Measurements from ENCODE around the gene INTS6. TPM values are rescaled to one million over a fixed set of nuclear protein-coding genes. Genes with fewer than 3 reads are reported as not detected.

The INTS6 gene
- total RNA-seq, 1 experiment from 2014 or later: 27.2 TPM

DNA sequence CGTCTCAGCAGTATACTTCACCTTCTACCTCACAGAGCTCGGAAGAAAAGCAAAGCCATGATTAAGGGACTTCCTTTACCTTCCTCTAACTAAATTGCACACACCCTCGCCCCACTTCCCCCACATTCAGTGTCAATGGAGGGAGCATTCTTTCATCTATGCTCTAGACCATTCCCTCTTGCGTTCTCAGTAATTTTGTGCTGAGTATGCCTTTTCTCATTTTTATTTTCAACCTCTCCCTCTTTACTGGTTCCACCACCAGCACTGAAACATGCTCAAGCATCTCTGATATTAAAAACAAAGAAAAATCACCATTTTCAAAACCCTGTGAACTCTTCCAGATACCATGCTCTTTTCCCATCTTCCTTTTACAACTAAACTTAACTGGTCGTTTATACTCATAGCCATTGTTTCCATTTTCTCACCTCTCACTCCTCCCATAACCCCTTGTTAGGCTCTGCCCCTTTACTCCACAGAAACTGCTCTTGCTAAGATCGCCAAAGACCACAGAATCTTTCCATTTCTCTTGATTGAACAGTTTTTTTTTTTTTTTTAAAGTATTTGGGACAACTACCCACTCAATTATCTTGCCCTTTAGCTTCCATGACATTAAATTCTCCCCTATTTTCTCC lies 81.0 kb downstream of the INTS6 start (continued):
- TF ChIP-seq, protein P1, sequence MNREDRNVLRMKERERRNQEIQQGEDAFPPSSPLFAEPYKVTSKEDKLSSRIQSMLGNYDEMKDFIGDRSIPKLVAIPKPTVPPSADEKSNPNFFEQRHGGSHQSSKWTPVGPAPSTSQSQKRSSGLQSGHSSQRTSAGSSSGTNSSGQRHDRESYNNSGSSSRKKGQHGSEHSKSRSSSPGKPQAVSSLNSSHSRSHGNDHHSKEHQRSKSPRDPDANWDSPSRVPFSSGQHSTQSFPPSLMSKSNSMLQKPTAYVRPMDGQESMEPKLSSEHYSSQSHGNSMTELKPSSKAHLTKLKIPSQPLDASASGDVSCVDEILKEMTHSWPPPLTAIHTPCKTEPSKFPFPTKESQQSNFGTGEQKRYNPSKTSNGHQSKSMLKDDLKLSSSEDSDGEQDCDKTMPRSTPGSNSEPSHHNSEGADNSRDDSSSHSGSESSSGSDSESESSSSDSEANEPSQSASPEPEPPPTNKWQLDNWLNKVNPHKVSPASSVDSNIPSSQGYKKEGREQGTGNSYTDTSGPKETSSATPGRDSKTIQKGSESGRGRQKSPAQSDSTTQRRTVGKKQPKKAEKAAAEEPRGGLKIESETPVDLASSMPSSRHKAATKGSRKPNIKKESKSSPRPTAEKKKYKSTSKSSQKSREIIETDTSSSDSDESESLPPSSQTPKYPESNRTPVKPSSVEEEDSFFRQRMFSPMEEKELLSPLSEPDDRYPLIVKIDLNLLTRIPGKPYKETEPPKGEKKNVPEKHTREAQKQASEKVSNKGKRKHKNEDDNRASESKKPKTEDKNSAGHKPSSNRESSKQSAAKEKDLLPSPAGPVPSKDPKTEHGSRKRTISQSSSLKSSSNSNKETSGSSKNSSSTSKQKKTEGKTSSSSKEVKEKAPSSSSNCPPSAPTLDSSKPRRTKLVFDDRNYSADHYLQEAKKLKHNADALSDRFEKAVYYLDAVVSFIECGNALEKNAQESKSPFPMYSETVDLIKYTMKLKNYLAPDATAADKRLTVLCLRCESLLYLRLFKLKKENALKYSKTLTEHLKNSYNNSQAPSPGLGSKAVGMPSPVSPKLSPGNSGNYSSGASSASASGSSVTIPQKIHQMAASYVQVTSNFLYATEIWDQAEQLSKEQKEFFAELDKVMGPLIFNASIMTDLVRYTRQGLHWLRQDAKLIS (CRISPR knock-in tag; IDR thresholded peaks at IDR 0.05; ENCODE audit: borderline replicate concordance): no peak

DNA sequence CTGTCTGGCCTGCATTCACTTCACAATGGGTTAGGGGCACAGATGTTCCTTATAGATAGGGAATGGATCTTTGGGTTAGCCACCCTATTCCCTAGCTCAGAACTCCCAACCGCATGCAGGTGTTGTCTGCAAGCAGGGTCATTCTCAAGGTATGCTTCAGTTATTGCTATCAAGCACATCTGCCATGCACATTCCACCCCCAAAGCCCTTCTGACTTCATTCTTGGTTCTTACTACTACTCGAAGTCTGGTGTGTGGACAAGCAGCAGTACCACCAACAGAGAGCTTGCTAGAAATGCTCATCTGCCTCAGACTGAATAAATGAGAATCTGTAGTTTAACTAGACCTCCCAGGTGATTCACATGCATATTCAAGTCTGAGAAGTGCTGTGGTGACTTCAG lies 82.0 kb downstream of the INTS6 start:
- no peaks in the 10 kb centered on the region for H3K4me1 Mint-ChIP-seq
- H3K27me3 Mint-ChIP-seq (ENCODE audit: low read depth): no peaks in the 10 kb centered on the region
- TF ChIP-seq, protein P2, sequence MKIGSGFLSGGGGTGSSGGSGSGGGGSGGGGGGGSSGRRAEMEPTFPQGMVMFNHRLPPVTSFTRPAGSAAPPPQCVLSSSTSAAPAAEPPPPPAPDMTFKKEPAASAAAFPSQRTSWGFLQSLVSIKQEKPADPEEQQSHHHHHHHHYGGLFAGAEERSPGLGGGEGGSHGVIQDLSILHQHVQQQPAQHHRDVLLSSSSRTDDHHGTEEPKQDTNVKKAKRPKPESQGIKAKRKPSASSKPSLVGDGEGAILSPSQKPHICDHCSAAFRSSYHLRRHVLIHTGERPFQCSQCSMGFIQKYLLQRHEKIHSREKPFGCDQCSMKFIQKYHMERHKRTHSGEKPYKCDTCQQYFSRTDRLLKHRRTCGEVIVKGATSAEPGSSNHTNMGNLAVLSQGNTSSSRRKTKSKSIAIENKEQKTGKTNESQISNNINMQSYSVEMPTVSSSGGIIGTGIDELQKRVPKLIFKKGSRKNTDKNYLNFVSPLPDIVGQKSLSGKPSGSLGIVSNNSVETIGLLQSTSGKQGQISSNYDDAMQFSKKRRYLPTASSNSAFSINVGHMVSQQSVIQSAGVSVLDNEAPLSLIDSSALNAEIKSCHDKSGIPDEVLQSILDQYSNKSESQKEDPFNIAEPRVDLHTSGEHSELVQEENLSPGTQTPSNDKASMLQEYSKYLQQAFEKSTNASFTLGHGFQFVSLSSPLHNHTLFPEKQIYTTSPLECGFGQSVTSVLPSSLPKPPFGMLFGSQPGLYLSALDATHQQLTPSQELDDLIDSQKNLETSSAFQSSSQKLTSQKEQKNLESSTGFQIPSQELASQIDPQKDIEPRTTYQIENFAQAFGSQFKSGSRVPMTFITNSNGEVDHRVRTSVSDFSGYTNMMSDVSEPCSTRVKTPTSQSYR (CRISPR knock-in tag; IDR thresholded peaks at IDR 0.05): no peak
- TF ChIP-seq CREM (CRISPR knock-in tag; IDR thresholded peaks at IDR 0.05) (no peak), ZNF671 (CRISPR knock-in tag; IDR thresholded peaks at IDR 0.05) (no peak), FOXK1 (CRISPR knock-in tag; IDR thresholded peaks at IDR 0.05) (no peak), NR3C1 (CRISPR knock-in tag; conservative IDR thresholded peaks at IDR 0.05; ENCODE audit: low read depth) (no peak), NFE2L1 (CRISPR knock-in tag; IDR thresholded peaks at IDR 0.05) (no peak), CBFB (CRISPR knock-in tag; IDR thresholded peaks at IDR 0.05; ENCODE audit: low read depth) (no peak), PRRX2 (CRISPR knock-in tag; IDR thresholded peaks at IDR 0.05) (no peak), FOXJ3 (CRISPR knock-in tag; IDR thresholded peaks at IDR 0.05; ENCODE audit: borderline replicate concordance) (no peak), ZNF396 (CRISPR knock-in tag; IDR thresholded peaks at IDR 0.05; ENCODE audit: borderline replicate concordance) (no peak), SOX15 (CRISPR knock-in tag; IDR thresholded peaks at IDR 0.05) (no peak), NFYB (CRISPR knock-in tag; conservative IDR thresholded peaks at IDR 0.05; ENCODE audit: low read depth) (no peak), TP53 (CRISPR knock-in tag; IDR thresholded peaks at IDR 0.05) (no peak)
- TF ChIP-seq, protein P3, sequence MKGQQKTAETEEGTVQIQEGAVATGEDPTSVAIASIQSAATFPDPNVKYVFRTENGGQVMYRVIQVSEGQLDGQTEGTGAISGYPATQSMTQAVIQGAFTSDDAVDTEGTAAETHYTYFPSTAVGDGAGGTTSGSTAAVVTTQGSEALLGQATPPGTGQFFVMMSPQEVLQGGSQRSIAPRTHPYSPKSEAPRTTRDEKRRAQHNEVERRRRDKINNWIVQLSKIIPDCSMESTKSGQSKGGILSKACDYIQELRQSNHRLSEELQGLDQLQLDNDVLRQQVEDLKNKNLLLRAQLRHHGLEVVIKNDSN (CRISPR knock-in tag; IDR thresholded peaks at IDR 0.05): no peak
- DNase-seq (ENCODE audit: low spot score): no peak
- peak; percentile 36 for ATAC-seq
- no peak overlapping the region for H3K4me3 Mint-ChIP-seq
- H3K9me3 Mint-ChIP-seq: no peaks in the 10 kb centered on the region
- ChIA-PET POLR2A (no interaction called here), CTCF (interaction anchor here (1.2 to 2.7 kb wide), 4 partner anchors 84 to 427 kb away, joined by 3 to 7 read pairs (median 4); no protein-coding TSS in a partner anchor)
- no peak overlapping the region for H3K27ac Mint-ChIP-seq
- H3K36me3 Mint-ChIP-seq: peaks cover 34% of the 10 kb centered on the region

DNA sequence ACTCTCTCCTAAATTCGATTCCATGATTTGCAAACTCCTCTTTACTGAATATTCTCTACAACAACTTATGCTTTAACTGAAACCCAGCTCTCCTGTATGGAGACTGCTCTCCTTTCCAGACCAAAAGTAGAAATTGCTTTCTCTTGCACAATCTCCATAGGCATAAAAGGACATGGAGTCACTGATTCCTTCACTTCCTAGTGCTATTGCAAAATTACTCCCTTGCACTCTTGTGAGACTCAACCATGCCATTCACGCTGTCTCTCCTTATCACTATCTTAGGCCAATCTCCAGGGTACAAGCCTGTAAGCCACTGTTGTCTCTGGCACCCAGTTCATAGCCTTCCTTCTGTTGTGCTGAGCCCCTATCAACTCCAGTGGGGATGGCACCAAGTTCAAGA lies 82.7 kb downstream of the INTS6 start:
- no peaks in the 10 kb centered on the region for H3K4me1 Mint-ChIP-seq

More for the DNA sequence above, 82.7 kb downstream of the INTS6 start:
- Mint-ChIP-seq H3K27ac (peak overlapping the region; percentile 5; the same call in 1 of the 2 replicates), H3K36me3 (peaks cover 33% of the 10 kb centered on the region), H3K9me3 (no peaks in the 10 kb centered on the region), H3K4me3 (no peak overlapping the region), H3K27me3 (ENCODE audit: low read depth) (no peaks in the 10 kb centered on the region)
- ChIA-PET CTCF (interaction anchor here (1.2 to 2.7 kb wide), 3 partner anchors 84 to 428 kb away, joined by 4 to 7 read pairs (median 5); no protein-coding TSS in a partner anchor), POLR2A (no interaction called here)
- ATAC-seq (no peak), DNase-seq (ENCODE audit: low spot score) (no peak)
- no peak for TF ChIP-seq TCF7 (CRISPR knock-in tag; IDR thresholded peaks at IDR 0.05; ENCODE audit: low read depth)
